Gastroesophageal sphincter (tissue), 3 donors: ENCODE results near the gene ZFHX3.
"Not testable (repeated sequence)": the region's sequence is repeated elsewhere in the genome, so short reads cannot be mapped to it uniquely, and the experiment has no call there.

ENCODE experiments used
- CTCF ChIP-seq, 4 experiments: fragments of 200-600 bp in 2 of 4; fragments of 450-650 bp in 2 of 4; sonication (generic) in 1 of 4; IDR thresholded peaks; one replicate each; pipeline ENCODE4 v1.5.1; 2017 to 2019; ENCODE audit warnings: antibody characterized with exemption in 4 of 4, mild to moderate bottlenecking in 2 of 4, moderate library complexity in 2 of 4
- EP300 ChIP-seq: sonication (generic); formaldehyde crosslinking; IDR thresholded peaks from one replicate; pipeline ENCODE4 v1.6.1; 2017; ENCODE audit warnings: antibody characterized with exemption, mild to moderate bottlenecking
- POLR2A ChIP-seq, 2 donors: fragments of 450-650 bp; IDR thresholded peaks; one replicate each; pipeline ENCODE4 v1.6.1; 2017; ENCODE audit warnings: antibody characterized with exemption in 2 of 2, mild to moderate bottlenecking in 2 of 2, moderate library complexity in 1 of 2

GRCh38 chr16:73009710-73010109 is 38.2 kb downstream of the ZFHX3 start:
- TF ChIP-seq CTCF (IDR thresholded peaks at IDR 0.05); POLR2A (IDR thresholded peaks at IDR 0.05); EP300: not testable (repeated sequence)
